HEK293 (cell line): ENCODE results near the gene SMARCD1.
A peak's percentile ranks its signal among the peaks of the same experiment; 100 is the strongest.

ENCODE experiments used
- CTCF ChIA-PET: fragments of 350-600 bp; formaldehyde crosslinking; extraction: SDS; loops from one replicate; lab custom pipeline; 2021; ENCODE audit warnings: antibody characterized with exemption; lab: Yijun Ruan, JAX
- POLR2A ChIA-PET: fragments of 300-600 bp; formaldehyde crosslinking; extraction: SDS; loops from one replicate; lab custom pipeline; 2020; ENCODE audit warnings: antibody characterized with exemption, inconsistent platforms; lab: Yijun Ruan, JAX
- H3K27ac ChIP-seq: fragments of 200-500 bp; sonication (Bioruptor generic); 2 replicates; pipeline ENCODE4 v1.5.1; 2014; ENCODE audit warnings: low read depth, low read length, control low read depth, inconsistent platforms; ENCODE audit errors: extremely low read depth
- H3K36me3 ChIP-seq, 2 experiments: fragments of 200-500 bp in 1 of 2; sonication (Bioruptor generic) in 1 of 2; 1 replicate in 1 of 2; 2 replicates in 1 of 2; pipeline ENCODE4 v1.5.1; 2014 to 2017; ENCODE audit warnings: inconsistent platforms in 2 of 2, low read length in 2 of 2; ENCODE audit not compliant: control insufficient read depth in 2 of 2, insufficient read depth in 1 of 2
- H3K4me1 ChIP-seq: fragments of 200-500 bp; sonication (Bioruptor generic); 2 replicates; pipeline ENCODE4 v1.5.1; 2014; ENCODE audit warnings: mild to moderate bottlenecking, low read length, inconsistent platforms; ENCODE audit not compliant: control insufficient read depth, insufficient read depth
- H3K4me3 ChIP-seq: 2 replicates; pipeline ENCODE4 v1.5.1; 2011; ENCODE audit warnings: low read depth, mild to moderate bottlenecking, control low read depth, low read length, moderate library complexity
- H3K9me3 ChIP-seq: fragments of 200-500 bp; sonication (Bioruptor generic); 2 replicates; pipeline ENCODE4 v1.5.1; 2014; ENCODE audit warnings: low read depth, low read length, inconsistent platforms; ENCODE audit not compliant: control insufficient read depth, insufficient read depth
- BCL11A ChIP-seq: fragments of 450-650 bp; formaldehyde crosslinking; IDR thresholded peaks from 2 replicates; pipeline ENCODE4 v1.5.1; 2016; ENCODE audit warnings: low read depth, missing biosample characterization, missing genetic modification characterization
- EGR2 ChIP-seq: fragments of 450-650 bp; formaldehyde crosslinking; IDR thresholded peaks from 2 replicates; pipeline ENCODE4 v1.5.1; 2016; ENCODE audit warnings: low read depth, missing biosample characterization, missing genetic modification characterization
- ELK4 ChIP-seq: IDR thresholded peaks from 2 replicates; pipeline ENCODE4 v1.6.1; 2011; ENCODE audit warnings: mild to moderate bottlenecking, low read depth, low read length, borderline replicate concordance
- KLF10 ChIP-seq: fragments of 450-650 bp; IDR thresholded peaks from 2 replicates; pipeline ENCODE4 v1.5.1; 2018; ENCODE audit warnings: missing biosample characterization, mild to moderate bottlenecking, missing genetic modification characterization
- KLF16 ChIP-seq: fragments of 450-650 bp; formaldehyde crosslinking; IDR thresholded peaks from 2 replicates; pipeline ENCODE4 v1.5.1; 2017; ENCODE audit warnings: missing biosample characterization, missing genetic modification characterization
- ZBTB17 ChIP-seq: fragments of 450-650 bp; formaldehyde crosslinking; IDR thresholded peaks from 2 replicates; pipeline ENCODE4 v1.5.1; 2016; ENCODE audit warnings: missing biosample characterization, missing genetic modification characterization
- ZEB2 ChIP-seq: fragments of 450-650 bp; formaldehyde crosslinking; IDR thresholded peaks from 2 replicates; pipeline ENCODE4 v1.5.1; 2016; ENCODE audit warnings: missing biosample characterization, missing genetic modification characterization
- ZFHX2 ChIP-seq: fragments of 450-650 bp; formaldehyde crosslinking; conservative IDR thresholded peaks from 2 replicates; pipeline ENCODE4 v1.5.1; 2016; ENCODE audit warnings: missing biosample characterization, missing genetic modification characterization
- ZNF121 ChIP-seq: fragments of 450-650 bp; formaldehyde crosslinking; IDR thresholded peaks from 2 replicates; pipeline ENCODE4 v1.5.1; 2016; ENCODE audit warnings: missing biosample characterization, missing genetic modification characterization
- ZNF132 ChIP-seq: fragments of 450-650 bp; formaldehyde crosslinking; IDR thresholded peaks from 2 replicates; pipeline ENCODE4 v1.5.1; 2017; ENCODE audit warnings: missing biosample characterization, missing genetic modification characterization, borderline replicate concordance
- ZNF146 ChIP-seq: fragments of 450-650 bp; formaldehyde crosslinking; IDR thresholded peaks from 2 replicates; pipeline ENCODE4 v1.5.1; 2016; ENCODE audit warnings: missing biosample characterization, missing genetic modification characterization
- ZNF324 ChIP-seq: fragments of 450-650 bp; formaldehyde crosslinking; IDR thresholded peaks from 2 replicates; pipeline ENCODE4 v1.5.1; 2016; ENCODE audit warnings: missing biosample characterization, missing genetic modification characterization
- ZNF391 ChIP-seq: fragments of 450-650 bp; formaldehyde crosslinking; IDR thresholded peaks from 2 replicates; pipeline ENCODE4 v1.5.1; 2016; ENCODE audit warnings: low read depth, missing biosample characterization, missing genetic modification characterization, borderline replicate concordance
- ZNF513 ChIP-seq: fragments of 450-650 bp; IDR thresholded peaks from 2 replicates; pipeline ENCODE4 v1.5.1; 2018; ENCODE audit warnings: missing biosample characterization, missing genetic modification characterization
- ZNF549 ChIP-seq: fragments of 450-650 bp; IDR thresholded peaks from 2 replicates; pipeline ENCODE4 v1.5.1; 2018; ENCODE audit warnings: missing biosample characterization, missing genetic modification characterization, mild to moderate bottlenecking, inconsistent platforms, moderate library complexity
- ZNF624 ChIP-seq: fragments of 450-650 bp; formaldehyde crosslinking; IDR thresholded peaks from 2 replicates; pipeline ENCODE4 v1.5.1; 2017; ENCODE audit warnings: missing biosample characterization, missing genetic modification characterization
- ZNF670 ChIP-seq: fragments of 450-650 bp; formaldehyde crosslinking; IDR thresholded peaks from 2 replicates; pipeline ENCODE4 v1.5.1; 2016; ENCODE audit warnings: missing biosample characterization, missing genetic modification characterization, low read depth
- ZNF707 ChIP-seq: fragments of 450-650 bp; formaldehyde crosslinking; IDR thresholded peaks from 2 replicates; pipeline ENCODE4 v1.5.1; 2016; ENCODE audit warnings: missing biosample characterization, missing genetic modification characterization
- ZNF76 ChIP-seq: fragments of 450-650 bp; formaldehyde crosslinking; IDR thresholded peaks from 2 replicates; pipeline ENCODE4; 2016; ENCODE audit warnings: low read depth, missing biosample characterization, missing genetic modification characterization, borderline replicate concordance
- ZXDB ChIP-seq: fragments of 450-650 bp; formaldehyde crosslinking; IDR thresholded peaks from 2 replicates; pipeline ENCODE4 v1.5.1; 2016; ENCODE audit warnings: missing biosample characterization, missing genetic modification characterization
- TF ChIP-seq, protein P1 (sequence below): fragments of 450-650 bp; formaldehyde crosslinking; IDR thresholded peaks from 2 replicates; pipeline ENCODE4 v1.5.1; 2016; ENCODE audit warnings: missing biosample characterization, missing genetic modification characterization
- TF ChIP-seq, protein P2 (sequence below): fragments of 450-650 bp; formaldehyde crosslinking; IDR thresholded peaks from 2 replicates; pipeline ENCODE4 v1.5.1; 2016; ENCODE audit warnings: missing biosample characterization, missing genetic modification characterization
- TF ChIP-seq, protein P3 (sequence below): sonication (generic); formaldehyde crosslinking; IDR thresholded peaks from 2 replicates; pipeline ENCODE4 v1.8.1; 2022; ENCODE audit warnings: mild to moderate bottlenecking, moderate library complexity, missing genetic modification reagents

Gene SMARCD1

GRCh38 chr12:50074936-50075807, 10.0 kb upstream of the SMARCD1 start (continued):
- TF ChIP-seq ZNF76 (tag by site-specific recombination), result no peak; the same call in 1 of the 2 replicates
- no peak for TF ChIP-seq ZNF624 (tag by site-specific recombination)
- peak; percentile 52; the same call in 1 of the 2 replicates for TF ChIP-seq ZNF391 (tag by site-specific recombination)
- TF ChIP-seq ZNF132 (tag by site-specific recombination), result no peak
- TF ChIP-seq ZNF513 (tag by site-specific recombination), result no peak
- no peak for TF ChIP-seq ZNF324 (tag by site-specific recombination)
- TF ChIP-seq, protein P1, sequence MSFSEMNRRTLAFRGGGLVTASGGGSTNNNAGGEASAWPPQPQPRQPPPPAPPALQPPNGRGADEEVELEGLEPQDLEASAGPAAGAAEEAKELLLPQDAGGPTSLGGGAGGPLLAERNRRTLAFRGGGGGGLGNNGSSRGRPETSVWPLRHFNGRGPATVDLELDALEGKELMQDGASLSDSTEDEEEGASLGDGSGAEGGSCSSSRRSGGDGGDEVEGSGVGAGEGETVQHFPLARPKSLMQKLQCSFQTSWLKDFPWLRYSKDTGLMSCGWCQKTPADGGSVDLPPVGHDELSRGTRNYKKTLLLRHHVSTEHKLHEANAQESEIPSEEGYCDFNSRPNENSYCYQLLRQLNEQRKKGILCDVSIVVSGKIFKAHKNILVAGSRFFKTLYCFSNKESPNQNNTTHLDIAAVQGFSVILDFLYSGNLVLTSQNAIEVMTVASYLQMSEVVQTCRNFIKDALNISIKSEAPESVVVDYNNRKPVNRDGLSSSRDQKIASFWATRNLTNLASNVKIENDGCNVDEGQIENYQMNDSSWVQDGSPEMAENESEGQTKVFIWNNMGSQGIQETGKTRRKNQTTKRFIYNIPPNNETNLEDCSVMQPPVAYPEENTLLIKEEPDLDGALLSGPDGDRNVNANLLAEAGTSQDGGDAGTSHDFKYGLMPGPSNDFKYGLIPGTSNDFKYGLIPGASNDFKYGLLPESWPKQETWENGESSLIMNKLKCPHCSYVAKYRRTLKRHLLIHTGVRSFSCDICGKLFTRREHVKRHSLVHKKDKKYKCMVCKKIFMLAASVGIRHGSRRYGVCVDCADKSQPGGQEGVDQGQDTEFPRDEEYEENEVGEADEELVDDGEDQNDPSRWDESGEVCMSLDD (tag by site-specific recombination), result 0 out of 2 replicates have a peak, but pooled peaks have one; percentile 30
- TF ChIP-seq, protein P2, sequence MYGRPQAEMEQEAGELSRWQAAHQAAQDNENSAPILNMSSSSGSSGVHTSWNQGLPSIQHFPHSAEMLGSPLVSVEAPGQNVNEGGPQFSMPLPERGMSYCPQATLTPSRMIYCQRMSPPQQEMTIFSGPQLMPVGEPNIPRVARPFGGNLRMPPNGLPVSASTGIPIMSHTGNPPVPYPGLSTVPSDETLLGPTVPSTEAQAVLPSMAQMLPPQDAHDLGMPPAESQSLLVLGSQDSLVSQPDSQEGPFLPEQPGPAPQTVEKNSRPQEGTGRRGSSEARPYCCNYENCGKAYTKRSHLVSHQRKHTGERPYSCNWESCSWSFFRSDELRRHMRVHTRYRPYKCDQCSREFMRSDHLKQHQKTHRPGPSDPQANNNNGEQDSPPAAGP (tag by site-specific recombination), result peak; percentile 53; the same call in 1 of the 2 replicates
- TF ChIP-seq ZBTB17 (tag by site-specific recombination), result peak; percentile 68
- TF ChIP-seq ZXDB (tag by site-specific recombination), result no peak
- TF ChIP-seq EGR2 (tag by site-specific recombination), result no peak
- TF ChIP-seq KLF16 (tag by site-specific recombination), result no peak
- no peak for TF ChIP-seq KLF10 (tag by site-specific recombination)
- TF ChIP-seq, protein P3, sequence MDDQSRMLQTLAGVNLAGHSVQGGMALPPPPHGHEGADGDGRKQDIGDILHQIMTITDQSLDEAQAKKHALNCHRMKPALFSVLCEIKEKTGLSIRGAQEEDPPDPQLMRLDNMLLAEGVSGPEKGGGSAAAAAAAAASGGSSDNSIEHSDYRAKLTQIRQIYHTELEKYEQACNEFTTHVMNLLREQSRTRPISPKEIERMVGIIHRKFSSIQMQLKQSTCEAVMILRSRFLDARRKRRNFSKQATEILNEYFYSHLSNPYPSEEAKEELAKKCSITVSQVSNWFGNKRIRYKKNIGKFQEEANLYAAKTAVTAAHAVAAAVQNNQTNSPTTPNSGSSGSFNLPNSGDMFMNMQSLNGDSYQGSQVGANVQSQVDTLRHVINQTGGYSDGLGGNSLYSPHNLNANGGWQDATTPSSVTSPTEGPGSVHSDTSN (CRISPR knock-in tag), result no peak
- TF ChIP-seq ZEB2, result 0 out of 2 replicates have a peak, but pooled peaks have one; percentile 46
- TF ChIP-seq ZNF670 (tag by site-specific recombination), result no peak

DNA sequence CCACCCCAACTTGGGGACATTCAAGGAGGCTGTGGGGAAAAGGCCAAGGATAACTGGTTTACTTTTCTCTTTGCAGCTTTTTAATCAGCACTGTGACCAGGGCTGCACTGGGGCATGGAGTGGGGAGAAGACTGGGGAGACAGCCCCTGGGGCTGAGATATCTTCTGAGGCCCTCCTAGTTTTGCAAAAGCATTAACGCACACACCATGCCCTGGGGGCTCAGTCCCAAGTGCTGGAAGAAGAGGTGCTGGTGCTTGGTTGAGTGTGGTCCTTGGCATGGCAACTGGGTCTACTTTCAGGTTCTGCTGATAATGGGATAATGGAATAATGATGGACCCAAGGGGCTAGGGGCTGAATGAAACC, 9.4 kb upstream of the SMARCD1 start:
- ChIA-PET POLR2A (interaction anchor here (1.6 kb wide), 1 partner anchor 9 kb away, joined by 5 read pairs; the partner anchor contains the start of gene SMARCD1), CTCF (interaction anchor here (0.6 to 4.1 kb wide), 8 partner anchors 9 to 443 kb away, joined by 3 to 35 read pairs (median 6); partner anchors contain the start of gene SMARCD1)
- H3K9me3 ChIP-seq, result no peaks in the 10 kb centered on the region
- H3K4me1 ChIP-seq, result no peaks in the 10 kb centered on the region
- TF ChIP-seq ZNF707 (tag by site-specific recombination), result no peak
- TF ChIP-seq ZNF146 (tag by site-specific recombination), result no peak
- TF ChIP-seq ELK4, result no peak
- TF ChIP-seq ZFHX2 (tag by site-specific recombination), result no peak
- no peak for TF ChIP-seq ZNF549 (tag by site-specific recombination)
- no peak for TF ChIP-seq BCL11A (tag by site-specific recombination)
- TF ChIP-seq ZNF391 (tag by site-specific recombination), result no peak
- TF ChIP-seq ZNF121 (tag by site-specific recombination), result no peak
- no peak overlapping the region for H3K27ac ChIP-seq
- H3K36me3 ChIP-seq, result peaks cover 0 to 3% of the 10 kb centered on the region in 2 experiments; a peak in 1 of 3 replicates
- H3K4me3 ChIP-seq, result no peak overlapping the region
